Caco-2 (cell line): ENCODE data around the gene CD36. TPM values are rescaled to one million over a fixed set of nuclear protein-coding genes. Genes with fewer than 3 reads are reported as not detected.

ENCODE experiments used
- BruUV-seq: library from RNA; stranded (reverse); fragments of 400-500 nt; replicated peaks from 2 replicates; lab custom pipeline; 2021; lab: Mats Ljungman, UMichigan
- CTCF ChIA-PET: fragments of 300-600 bp; sonication (Branson Sonifier 250); formaldehyde crosslinking; loops from one replicate; lab custom pipeline; 2022; ENCODE audit warnings: antibody characterized with exemption; lab: Charles Lee
- POLR2A ChIA-PET: fragments of 300-600 bp; sonication (Branson Sonifier 250); formaldehyde crosslinking; loops from one replicate; lab custom pipeline; 2022; ENCODE audit warnings: antibody characterized with exemption; lab: Charles Lee
- DNase-seq, 2 experiments: peaks; one replicate each; pipeline versions ENCODE4 v3.0.0 to v3.0.0-alpha.2; 2020 to 2022
- H3K27me3 ChIP-seq: replicated peaks from 2 replicates; pipeline ENCODE4 v1.6.0; 2011; ENCODE audit warnings: low read length; ENCODE audit not compliant: control insufficient read depth, insufficient read depth
- H3K36me3 ChIP-seq: 2 replicates; pipeline ENCODE4 v1.5.1; 2011; ENCODE audit warnings: low read length; ENCODE audit not compliant: control insufficient read depth, insufficient read depth
- H3K4me1 ChIP-seq: fragments of 250-450 bp; sonication (Bioruptor Pico); 2 replicates; pipeline ENCODE4 v1.5.1; 2020; ENCODE audit warnings: mild to moderate bottlenecking
- H3K4me3 ChIP-seq: 2 replicates; pipeline ENCODE4 v1.5.1; 2011; ENCODE audit warnings: low read depth, mild to moderate bottlenecking, control low read depth, low read length
- H3K9me3 ChIP-seq: fragments of 250-450 bp; sonication (Bioruptor Pico); 2 replicates; pipeline ENCODE4 v1.5.1; 2020; ENCODE audit warnings: mild to moderate bottlenecking, moderate library complexity
- H3K27ac Mint-ChIP-seq: one replicate; pipeline ENCODE4 v1.8.0; 2022; ENCODE audit warnings: mixed read lengths; ENCODE audit not compliant: unreplicated experiment
- H3K27me3 Mint-ChIP-seq: one replicate; pipeline ENCODE4 v1.8.0; 2022; ENCODE audit warnings: mixed read lengths; ENCODE audit not compliant: insufficient read depth, unreplicated experiment
- H3K36me3 Mint-ChIP-seq: one replicate; pipeline ENCODE4 v1.8.0; 2022; ENCODE audit warnings: mild to moderate bottlenecking, mixed read lengths; ENCODE audit not compliant: insufficient read depth, unreplicated experiment
- H3K4me1 Mint-ChIP-seq: one replicate; pipeline ENCODE4 v1.8.0; 2022; ENCODE audit warnings: low read depth, mixed read lengths; ENCODE audit not compliant: unreplicated experiment
- H3K4me3 Mint-ChIP-seq: one replicate; pipeline ENCODE4 v1.8.0; 2022; ENCODE audit warnings: mild to moderate bottlenecking, moderate library complexity, mixed read lengths; ENCODE audit not compliant: unreplicated experiment
- H3K9me3 Mint-ChIP-seq: one replicate; pipeline ENCODE4 v1.8.0; 2022; ENCODE audit warnings: mixed read lengths; ENCODE audit not compliant: unreplicated experiment
- CTCF ChIP-seq, 2 experiments: fragments of 200-600 bp in 1 of 2; IDR thresholded peaks; 1 replicate in 1 of 2; 2 replicates in 1 of 2; pipeline versions ENCODE4 v1.5.1 to v1.8.0; 2011 to 2022; ENCODE audit warnings: antibody characterized with exemption in 1 of 2, control low read depth in 1 of 2, inconsistent platforms in 1 of 2, low read depth in 1 of 2, low read length in 1 of 2, mild to moderate bottlenecking in 1 of 2, moderate library complexity in 1 of 2; ENCODE audit not compliant: insufficient read depth in 1 of 2, severe bottlenecking in 1 of 2, unreplicated experiment in 1 of 2
- intact Hi-C: fragments of 100-400 bp; cut with micrococcal nuclease; formaldehyde crosslinking; loops from one replicate; pipeline ENCODE4 v1.10.0; 2022; ENCODE audit not compliant: unreplicated experiment
- total RNA-seq: library from RNA; stranded (reverse); gene quantifications from 2 replicates; pipeline ENCODE4 v1.2.3, GENCODE V29; 2022

CD36 gene
- total RNA-seq, 1 experiment from 2014 or later, result not detected

GRCh38 chr7:80649011-80649410 lies 10.6 kb downstream of the CD36 start:
- no peak for DNase-seq
- Mint-ChIP-seq H3K9me3 (no peaks in the 10 kb centered on the region), H3K27ac (no peak overlapping the region), H3K4me1 (no peaks in the 10 kb centered on the region), H3K27me3 (peaks cover 9% of the 10 kb centered on the region), H3K4me3 (no peak overlapping the region), H3K36me3 (no peaks in the 10 kb centered on the region)
- H3K36me3 ChIP-seq, result no peaks in the 10 kb centered on the region
- TF ChIP-seq CTCF (IDR thresholded peaks at IDR 0.05; ENCODE audit: insufficient read depth in 1 of 2, low read depth in 1 of 2, low read length in 1 of 2, severe bottlenecking in 1 of 2, unreplicated experiment in 1 of 2), result no peak
- no peak overlapping the region for H3K4me3 ChIP-seq
- intact Hi-C loops, result no loop called here
- no peaks in the 10 kb centered on the region for H3K27me3 ChIP-seq
- POLR2A ChIA-PET, result no interaction called here
- H3K4me1 ChIP-seq, result no peaks in the 10 kb centered on the region
- no peaks in the 10 kb centered on the region for H3K9me3 ChIP-seq
- BruUV-seq, result no TSS peak
- CTCF ChIA-PET, result no interaction called here

- no peaks in the 10 kb centered on the region for H3K36me3 ChIP-seq
- Mint-ChIP-seq H3K4me3 (no peak overlapping the region), H3K9me3 (no peaks in the 10 kb centered on the region), H3K4me1 (no peaks in the 10 kb centered on the region), H3K36me3 (no peaks in the 10 kb centered on the region), H3K27ac (no peak overlapping the region), H3K27me3 (peaks cover 13% of the 10 kb centered on the region)
- TF ChIP-seq CTCF (IDR thresholded peaks at IDR 0.05; ENCODE audit: insufficient read depth in 1 of 2, low read depth in 1 of 2, low read length in 1 of 2, severe bottlenecking in 1 of 2, unreplicated experiment in 1 of 2), result no peak
- no peak overlapping the region for H3K4me3 ChIP-seq
- intact Hi-C loops, result no loop called here
- H3K9me3 ChIP-seq, result no peaks in the 10 kb centered on the region
- no peaks in the 10 kb centered on the region for H3K4me1 ChIP-seq
- no TSS peak for BruUV-seq
- CTCF ChIA-PET, result no interaction called here
- DNase-seq, result no peak
- POLR2A ChIA-PET, result no interaction called here
- H3K27me3 ChIP-seq, result no peaks in the 10 kb centered on the region
Measured at GRCh38 chr7:80650030-80650429, 11.6 kb downstream of the CD36 start.

GRCh38 chr7:80651471-80651870 lies 13.0 kb downstream of the CD36 start:
- Histone ChIP-seq H3K4me3 (no peak overlapping the region), H3K9me3 (no peaks in the 10 kb centered on the region), H3K36me3 (no peaks in the 10 kb centered on the region), H3K4me1 (no peaks in the 10 kb centered on the region), H3K27me3 (no peaks in the 10 kb centered on the region)
- ChIA-PET POLR2A (no interaction called here), CTCF (no interaction called here)
- intact Hi-C loops, result no loop called here
- BruUV-seq, result no TSS peak
- H3K27ac Mint-ChIP-seq, result no peak overlapping the region
- no peaks in the 10 kb centered on the region for H3K36me3 Mint-ChIP-seq
- no peak for DNase-seq
- H3K4me1 Mint-ChIP-seq, result no peaks in the 10 kb centered on the region
- no peak for TF ChIP-seq CTCF (IDR thresholded peaks at IDR 0.05; ENCODE audit: insufficient read depth in 1 of 2, low read depth in 1 of 2, low read length in 1 of 2, severe bottlenecking in 1 of 2, unreplicated experiment in 1 of 2)
- H3K4me3 Mint-ChIP-seq, result no peak overlapping the region
- no peaks in the 10 kb centered on the region for H3K9me3 Mint-ChIP-seq
- H3K27me3 Mint-ChIP-seq, result peaks cover 18% of the 10 kb centered on the region
